Left kidney (tissue), 2 donors: Measurements from ENCODE around the gene E2F1. TPM values are rescaled to one million over a fixed set of nuclear protein-coding genes. Genes with fewer than 3 reads are reported as not detected.
"Not testable (repeated sequence)": the region's sequence is repeated elsewhere in the genome, so short reads cannot be mapped to it uniquely, and the experiment has no call there.

ENCODE experiments used
- DNase-seq: peaks from one replicate; pipeline ENCODE4 v3.0.0-alpha.2; 2013
- polyA plus RNA-seq: library from polyadenylated mRNA; unstranded; fragments of 120-200 nt; gene quantifications from one replicate; pipeline ENCODE4 v1.2.1, GENCODE V29; 2013; ENCODE audit not compliant: insufficient read length

E2F1 gene
- polyA plus RNA-seq, 1 donor, result 14.7 TPM

DNA sequence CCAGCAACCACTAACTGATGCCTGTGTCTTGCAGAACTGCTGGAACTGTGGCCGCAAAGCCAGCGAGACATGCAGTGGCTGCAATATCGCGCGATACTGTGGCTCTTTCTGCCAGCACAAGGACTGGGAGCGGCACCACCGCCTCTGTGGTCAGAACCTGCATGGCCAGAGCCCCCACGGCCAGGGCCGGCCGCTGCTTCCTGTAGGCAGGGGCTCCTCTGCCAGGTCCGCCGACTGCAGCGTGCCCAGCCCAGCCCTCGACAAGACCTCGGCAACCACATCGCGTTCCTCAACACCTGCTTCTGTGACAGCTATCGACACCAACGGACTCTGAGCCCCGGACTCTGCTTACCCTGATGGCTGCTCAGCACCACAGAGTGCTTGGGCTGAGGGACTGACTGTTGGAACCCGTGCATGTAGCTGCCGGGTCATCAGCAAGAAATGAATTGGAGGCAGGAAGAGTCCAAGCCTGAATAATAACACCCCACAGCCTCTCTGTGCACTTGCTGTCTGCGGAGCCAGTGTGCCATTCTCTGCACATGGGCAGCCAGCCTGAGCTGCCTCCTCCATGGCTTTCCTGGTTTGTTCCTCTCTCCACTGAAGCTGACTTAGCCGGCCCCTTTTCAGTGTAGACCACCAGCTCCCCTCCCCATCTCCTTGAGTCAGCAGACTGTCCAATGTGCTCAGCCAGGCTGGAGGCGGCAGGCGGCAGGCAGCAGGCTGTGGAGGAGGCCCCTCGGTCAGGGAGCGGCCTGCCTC is 41.7 kb downstream of the E2F1 start:
- no peak for DNase-seq

- no peak for DNase-seq
These were observed 45.9 kb downstream of the E2F1 start for GRCh38 chr20:33640287-33640686.

DNA sequence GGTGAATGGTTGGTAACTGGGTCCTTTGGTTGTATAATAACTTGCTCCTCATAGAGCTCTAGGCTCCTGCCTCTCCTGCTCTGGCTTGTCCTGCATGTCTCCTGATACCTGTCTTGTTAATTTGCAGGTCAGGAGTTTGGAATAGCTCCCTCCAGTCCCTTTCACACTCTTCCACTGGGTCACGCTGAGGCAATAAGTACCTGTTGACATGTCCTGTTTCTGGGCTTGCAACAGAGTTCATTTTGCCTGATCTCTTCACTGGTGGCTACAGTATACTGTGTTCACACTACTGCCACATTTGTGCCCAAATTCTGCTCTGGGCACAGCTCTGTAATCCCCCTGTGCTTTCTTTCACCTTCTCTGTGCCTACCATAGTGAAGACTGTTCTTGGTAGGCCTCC is 49.4 kb downstream of the E2F1 start:
- DNase-seq, result no peak

GRCh38 chr20:33635341-33635740 is 50.8 kb downstream of the E2F1 start:
- no peak for DNase-seq

DNA sequence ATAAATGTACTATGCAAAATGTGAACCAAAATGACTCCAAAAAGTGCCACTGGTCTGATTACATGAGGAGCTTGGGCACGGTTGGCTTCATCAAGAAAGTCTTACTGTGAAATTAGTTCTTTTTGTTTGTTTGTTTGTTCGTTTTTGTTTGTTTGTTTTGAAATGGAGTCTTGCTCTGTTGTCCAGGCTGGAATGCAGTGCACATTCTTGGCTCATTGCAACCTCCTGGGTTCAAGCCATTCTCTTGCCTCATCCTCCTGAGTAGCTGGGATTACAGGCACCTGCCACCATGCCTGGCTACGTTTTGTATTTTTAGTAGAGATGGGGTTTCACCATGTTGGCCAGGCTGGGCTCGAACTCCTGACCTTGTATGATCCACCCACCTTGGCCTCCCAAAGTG is 54.3 kb downstream of the E2F1 start:
- not testable (repeated sequence) for DNase-seq

- no peak for DNase-seq
These were observed 55.7 kb downstream of the E2F1 start for GRCh38 chr20:33630507-33630906.

GRCh38 chr20:33629979-33630378 is 56.2 kb downstream of the E2F1 start:
- DNase-seq, result no peak

DNA sequence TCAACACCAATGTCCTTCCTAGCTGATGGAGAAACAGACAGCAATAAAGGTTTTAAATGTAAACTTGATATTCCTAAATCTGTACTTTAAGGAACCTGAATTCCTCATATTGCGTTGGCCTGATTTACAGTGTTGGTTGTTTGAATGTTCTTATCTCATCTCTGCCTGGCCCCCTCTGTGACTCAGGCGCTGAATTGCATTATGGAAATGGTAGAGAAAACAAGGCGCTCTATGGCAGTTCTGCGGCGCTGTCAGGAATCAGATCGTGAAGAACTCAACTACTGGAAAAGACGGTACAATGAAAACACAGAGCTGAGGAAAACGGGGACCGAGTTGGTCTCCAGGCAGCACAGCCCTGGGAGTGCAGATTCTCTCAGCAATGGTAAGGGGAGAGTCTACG is 56.7 kb downstream of the E2F1 start:
- no peak for DNase-seq

- no peak for DNase-seq
These were observed 58.5 kb downstream of the E2F1 start for GRCh38 chr20:33627577-33628216.

DNA sequence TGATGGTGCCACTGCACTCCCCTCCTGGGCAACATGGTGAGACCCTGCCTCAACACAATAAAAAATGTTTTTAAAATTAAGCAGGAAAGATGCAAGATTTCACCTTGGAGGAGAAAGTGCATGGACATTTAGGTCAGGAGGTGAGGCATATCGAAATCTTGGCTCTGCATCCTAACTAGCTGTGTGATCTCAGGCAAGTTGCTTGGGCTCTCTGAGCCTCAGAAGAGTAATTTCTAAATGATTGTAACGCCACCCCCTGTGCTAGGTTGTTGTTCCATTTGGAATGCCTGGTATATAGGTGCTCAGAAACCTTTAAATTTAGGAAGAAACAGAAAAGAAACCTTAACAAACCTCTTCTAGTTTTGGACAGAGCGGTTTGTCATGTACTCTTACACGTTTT is 60.0 kb downstream of the E2F1 start:
- no peak for DNase-seq

Other genes with a start within 250 kb of the E2F1 start
- 9.1 TPM for gene SNTA1, start 242.6 kb downstream of the E2F1 start, polyA plus RNA-seq
- 36.9 TPM for gene CBFA2T2, start 196.3 kb downstream of the E2F1 start, polyA plus RNA-seq
- gene C20orf144, start 24.1 kb downstream of the E2F1 start, polyA plus RNA-seq, result 0.33 TPM
- 0.32 TPM for gene ACTL10, start 19.4 kb downstream of the E2F1 start, polyA plus RNA-seq
- 13.3 TPM for gene NECAB3, start 12.0 kb downstream of the E2F1 start, polyA plus RNA-seq
- gene PXMP4, start 33.9 kb upstream of the E2F1 start, polyA plus RNA-seq, result 8.4 TPM
- gene ZNF341, start 45.6 kb upstream of the E2F1 start, polyA plus RNA-seq, result 3.0 TPM
- gene CHMP4B, start 125.0 kb upstream of the E2F1 start, polyA plus RNA-seq, result 93.7 TPM